Chondrocyte (in vitro differentiated cells): ENCODE data around the gene DLGAP3. TPM values are rescaled to one million over a fixed set of nuclear protein-coding genes. Genes with fewer than 3 reads are reported as not detected.

Experiments
- DNase-seq: peaks from one replicate; pipeline ENCODE4 v3.0.0; 2021; ENCODE audit warnings: mixed read lengths, low spot score
- H3K27ac Mint-ChIP-seq: one replicate; pipeline ENCODE4 v1.8.0; 2021; ENCODE audit warnings: mild to moderate bottlenecking, moderate library complexity, mixed read lengths; ENCODE audit not compliant: unreplicated experiment
- H3K27me3 Mint-ChIP-seq: 2 replicates; pipeline ENCODE4 v1.8.0; 2021; ENCODE audit warnings: low read depth, mixed read lengths
- H3K36me3 Mint-ChIP-seq: 2 replicates; pipeline ENCODE4 v1.8.0; 2021; ENCODE audit warnings: low read depth, mixed read lengths
- H3K4me1 Mint-ChIP-seq: 2 replicates; pipeline ENCODE4 v1.8.0; 2021; ENCODE audit warnings: low read depth, mild to moderate bottlenecking, mixed read lengths
- H3K4me3 Mint-ChIP-seq: one replicate; pipeline ENCODE4 v1.8.0; 2021; ENCODE audit warnings: mild to moderate bottlenecking, moderate library complexity, mixed read lengths; ENCODE audit not compliant: unreplicated experiment
- H3K9me3 Mint-ChIP-seq: 2 replicates; pipeline ENCODE4 v1.8.0; 2021; ENCODE audit warnings: low read depth, mixed read lengths
- CTCF ChIP-seq: fragments of 200-600 bp; sonication (generic); IDR thresholded peaks from 2 replicates; pipeline ENCODE4 v1.5.0; 2021; ENCODE audit warnings: antibody characterized with exemption, mild to moderate bottlenecking, moderate library complexity
- total RNA-seq: library from RNA; stranded (reverse); gene quantifications from 3 replicates; pipeline ENCODE4 v1.2.1, GENCODE V29; 2021

Gene DLGAP3
- total RNA-seq, 1 donor from 2014 or later, result 0.22 TPM

GRCh38 chr1:34845131-34845901, 84.1 kb downstream of the DLGAP3 start:
- no peak for DNase-seq
- Mint-ChIP-seq H3K4me3 (no peak overlapping the region), H3K4me1 (peaks cover 30% of the 10 kb centered on the region), H3K27ac (no peak overlapping the region), H3K36me3 (peaks cover 12% of the 10 kb centered on the region), H3K9me3 (no peaks in the 10 kb centered on the region), H3K27me3 (no peaks in the 10 kb centered on the region)
- TF ChIP-seq CTCF, result no peak

- H3K36me3 Mint-ChIP-seq, result peaks cover 8% of the 10 kb centered on the region
- TF ChIP-seq CTCF, result no peak
- DNase-seq, result no peak
- no peaks in the 10 kb centered on the region for H3K27me3 Mint-ChIP-seq
- no peaks in the 10 kb centered on the region for H3K9me3 Mint-ChIP-seq
- H3K4me1 Mint-ChIP-seq, result peaks cover 24% of the 10 kb centered on the region
- no peak overlapping the region for H3K27ac Mint-ChIP-seq
- no peak overlapping the region for H3K4me3 Mint-ChIP-seq
Measured at GRCh38 chr1:34844252-34844634, 85.2 kb downstream of the DLGAP3 start.

GRCh38 chr1:34843392-34844251, 85.8 kb downstream of the DLGAP3 start:
- Mint-ChIP-seq H3K4me3 (no peak overlapping the region), H3K36me3 (peaks cover 4% of the 10 kb centered on the region), H3K4me1 (peaks cover 21% of the 10 kb centered on the region), H3K9me3 (no peaks in the 10 kb centered on the region), H3K27ac (peak overlapping the region; percentile 28), H3K27me3 (no peaks in the 10 kb centered on the region)
- no peak for DNase-seq
- TF ChIP-seq CTCF, result no peak

- H3K4me3 Mint-ChIP-seq, result no peak overlapping the region
Measured at GRCh38 chr1:34842952-34843371, 86.5 kb downstream of the DLGAP3 start.

More at GRCh38 chr1:34842952-34843371, 86.5 kb downstream of the DLGAP3 start:
- Mint-ChIP-seq H3K4me1 (peaks cover 14% of the 10 kb centered on the region), H3K27me3 (no peaks in the 10 kb centered on the region), H3K9me3 (no peaks in the 10 kb centered on the region), H3K36me3 (peaks cover 2% of the 10 kb centered on the region), H3K27ac (no peak overlapping the region)
- no peak for TF ChIP-seq CTCF
- DNase-seq, result no peak
